T-helper 17 cell (primary cell): ENCODE results near the gene SPATA31C2. TPM values are rescaled to one million over a fixed set of nuclear protein-coding genes. Genes with fewer than 3 reads are reported as not detected.
"Not testable (repeated sequence)": the region's sequence is repeated elsewhere in the genome, so short reads cannot be mapped to it uniquely, and the experiment has no call there.

Experiments used
- ATAC-seq: fragments of 150-1000 bp; cut with Tn5 transposase; 2 replicates; pipeline ENCODE4 v1.10.0; 2021; ENCODE audit warnings: mild to moderate bottlenecking, moderate library complexity
- DNase-seq, 3 donors: peaks; one replicate each; pipeline versions ENCODE4 v3.0.0 to v3.0.0-alpha.2; 2020 to 2021
- H3K9me3 ChIP-seq: one replicate; pipeline ENCODE4 v1.7.0; 2013; ENCODE audit warnings: low read length, mild to moderate bottlenecking; ENCODE audit not compliant: control insufficient read depth, poor library complexity, severe bottlenecking
- H3K27ac Mint-ChIP-seq: one replicate; pipeline ENCODE4 v1.8.0; 2022; ENCODE audit warnings: mild to moderate bottlenecking, moderate library complexity, mixed read lengths
- H3K27me3 Mint-ChIP-seq: one replicate; pipeline ENCODE4 v1.8.0; 2022; ENCODE audit warnings: mixed read lengths
- H3K36me3 Mint-ChIP-seq: one replicate; pipeline ENCODE4 v1.8.0; 2022; ENCODE audit warnings: low read depth, mixed read lengths
- H3K4me1 Mint-ChIP-seq: one replicate; pipeline ENCODE4 v1.8.0; 2022; ENCODE audit warnings: mild to moderate bottlenecking, mixed read lengths
- H3K4me3 Mint-ChIP-seq: one replicate; pipeline ENCODE4 v1.8.0; 2022; ENCODE audit warnings: mild to moderate bottlenecking, moderate library complexity, mixed read lengths
- total RNA-seq, 4 donors: library from RNA in 2 of 4; stranded (reverse) in 2 of 4; gene quantifications; one replicate each; pipeline ENCODE4 v1.2.3 and lab custom pipeline; 2022 to 2026

Gene SPATA31C2
- total RNA-seq, 2 donors from 2014 or later, result not detected

DNA sequence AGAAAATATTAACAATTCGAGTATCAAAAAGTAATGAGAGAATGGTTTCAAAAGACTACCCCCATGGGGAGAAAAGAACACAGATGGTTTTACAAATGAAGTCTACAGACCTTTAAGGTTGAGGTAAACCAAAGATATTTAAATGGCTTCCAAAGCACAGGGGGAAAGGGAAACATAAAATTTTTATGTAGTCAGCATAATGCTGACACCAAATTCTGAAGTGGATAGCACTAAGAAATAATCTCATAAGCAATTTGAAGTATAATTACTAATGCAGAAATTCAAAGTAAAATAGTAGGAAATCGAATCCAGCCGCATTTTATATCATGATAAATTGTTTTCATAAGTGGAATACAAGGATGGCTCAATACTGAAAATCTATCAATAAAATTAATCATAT lies 30.3 kb upstream of the SPATA31C2 start:
- ATAC-seq (no peak), DNase-seq (no peak)
- peaks cover 15% of the 10 kb centered on the region for H3K27me3 Mint-ChIP-seq

DNA sequence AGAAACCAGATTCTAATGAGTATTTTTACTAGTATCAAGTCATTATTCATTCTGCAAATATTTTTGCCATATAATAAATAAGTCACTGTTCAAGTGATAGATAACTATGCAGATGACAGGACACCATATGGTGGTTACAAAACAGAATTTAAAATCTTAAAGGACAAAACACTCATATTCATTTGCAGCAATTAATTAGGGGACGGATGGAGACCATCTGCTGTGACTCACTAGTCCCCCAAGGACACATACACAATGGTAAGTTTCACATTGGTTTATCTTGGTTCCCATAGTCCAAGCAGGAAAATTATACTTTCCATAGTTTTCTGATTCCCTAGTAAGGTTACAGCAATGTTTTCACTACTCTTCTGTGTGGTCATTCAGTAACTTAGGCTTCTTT lies 28.4 kb upstream of the SPATA31C2 start:
- Mint-ChIP-seq H3K36me3 (no peaks in the 10 kb centered on the region), H3K4me3 (no peak overlapping the region), H3K27me3 (peaks cover 16% of the 10 kb centered on the region), H3K4me1 (no peaks in the 10 kb centered on the region), H3K27ac (no peak overlapping the region)
- H3K9me3 ChIP-seq, result no peaks in the 10 kb centered on the region
- no peak for DNase-seq
- no peak for ATAC-seq

More for the DNA sequence above, 30.3 kb upstream of the SPATA31C2 start:
- Mint-ChIP-seq H3K4me3 (no peak overlapping the region), H3K4me1 (no peaks in the 10 kb centered on the region), H3K27ac (no peak overlapping the region), H3K36me3 (no peaks in the 10 kb centered on the region)
- no peaks in the 10 kb centered on the region for H3K9me3 ChIP-seq

DNA sequence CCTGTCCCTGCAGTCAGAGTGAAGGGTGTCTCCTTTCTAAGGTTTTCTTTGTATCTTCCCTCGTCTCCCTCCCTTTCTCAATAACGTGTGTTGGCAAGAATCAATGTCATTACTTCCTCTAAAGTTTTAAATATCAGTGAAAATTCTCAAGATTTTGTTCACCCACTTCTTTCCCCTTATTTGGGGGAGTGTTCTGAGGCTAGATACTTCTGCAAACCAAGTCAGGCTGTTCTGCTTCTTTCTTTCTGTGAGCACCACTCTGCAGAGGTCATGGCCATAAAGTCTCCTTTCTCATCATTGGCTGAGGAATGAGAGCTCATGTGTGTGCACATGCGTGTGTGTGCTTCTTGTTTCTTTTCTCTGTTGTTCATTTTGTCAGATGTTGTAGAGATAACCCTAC lies 26.6 kb upstream of the SPATA31C2 start:
- Mint-ChIP-seq H3K36me3 (peaks cover 5% of the 10 kb centered on the region), H3K4me3 (no peak overlapping the region), H3K4me1 (no peaks in the 10 kb centered on the region), H3K27me3 (peaks cover 34% of the 10 kb centered on the region), H3K27ac (no peak overlapping the region)
- ATAC-seq (no peak), DNase-seq (no peak)
- no peaks in the 10 kb centered on the region for H3K9me3 ChIP-seq

DNA sequence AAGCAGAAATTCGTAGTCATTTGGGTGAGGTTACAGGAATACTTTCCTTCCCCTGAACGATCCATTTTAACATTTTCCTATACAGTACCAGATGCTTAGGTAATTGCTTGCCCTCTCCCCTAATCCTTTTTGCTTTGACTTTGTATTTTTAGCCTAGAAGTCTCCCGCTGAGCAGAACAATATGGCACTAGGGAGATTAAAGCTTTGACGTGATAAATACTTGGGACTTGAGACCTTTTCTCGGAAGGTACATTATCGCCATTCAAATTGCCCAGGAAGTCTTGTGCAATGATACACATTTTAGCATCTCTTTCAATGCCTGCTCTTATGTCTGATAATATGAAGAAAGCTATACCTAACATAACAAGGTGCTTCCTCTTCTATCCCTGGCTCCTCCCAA lies 22.9 kb upstream of the SPATA31C2 start:
- Mint-ChIP-seq H3K27me3 (peaks cover 45% of the 10 kb centered on the region), H3K4me1 (no peaks in the 10 kb centered on the region), H3K27ac (no peak overlapping the region), H3K36me3 (peaks cover 7% of the 10 kb centered on the region), H3K4me3 (no peak overlapping the region)
- H3K9me3 ChIP-seq, result no peaks in the 10 kb centered on the region
- DNase-seq, result no peak
- no peak for ATAC-seq

DNA sequence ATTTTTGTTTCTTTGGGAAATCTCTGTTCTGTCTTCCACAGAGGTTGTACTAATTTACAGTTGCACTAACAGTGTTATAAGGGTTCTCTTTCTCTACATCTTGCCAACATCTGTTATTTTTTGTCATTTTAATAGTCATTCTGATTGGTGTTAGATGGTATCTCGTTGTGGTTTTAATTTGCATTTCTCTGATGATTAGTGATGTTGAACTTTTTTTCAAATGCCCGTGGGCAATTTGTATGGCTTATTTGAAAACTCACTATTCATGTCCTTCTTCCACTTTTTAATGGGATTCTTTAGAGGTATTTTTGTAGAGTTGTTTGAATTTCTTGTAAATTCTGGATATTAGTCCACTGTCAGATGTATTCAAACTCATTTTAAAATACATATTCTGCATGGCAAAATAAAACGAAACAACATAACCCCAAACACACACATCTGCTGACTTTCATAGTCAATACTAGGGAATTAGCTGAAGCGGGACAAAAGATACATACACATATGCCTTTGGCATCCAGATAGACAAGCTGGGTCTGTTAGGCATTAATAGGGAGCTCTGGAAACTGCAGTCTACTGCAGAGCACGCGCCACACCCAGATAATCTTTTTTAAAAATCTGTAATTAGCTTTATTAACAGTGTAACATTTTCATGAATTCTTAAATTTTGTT lies 5.8 kb upstream of the SPATA31C2 start:
- no peak overlapping the region for H3K27ac Mint-ChIP-seq
- no peaks in the 10 kb centered on the region for H3K36me3 Mint-ChIP-seq
- no peak for ATAC-seq
- H3K27me3 Mint-ChIP-seq, result peaks cover 42% of the 10 kb centered on the region
- H3K4me3 Mint-ChIP-seq, result no peak overlapping the region
- no peak for DNase-seq
- peaks cover 3% of the 10 kb centered on the region for H3K4me1 Mint-ChIP-seq
- no peaks in the 10 kb centered on the region for H3K9me3 ChIP-seq

DNA sequence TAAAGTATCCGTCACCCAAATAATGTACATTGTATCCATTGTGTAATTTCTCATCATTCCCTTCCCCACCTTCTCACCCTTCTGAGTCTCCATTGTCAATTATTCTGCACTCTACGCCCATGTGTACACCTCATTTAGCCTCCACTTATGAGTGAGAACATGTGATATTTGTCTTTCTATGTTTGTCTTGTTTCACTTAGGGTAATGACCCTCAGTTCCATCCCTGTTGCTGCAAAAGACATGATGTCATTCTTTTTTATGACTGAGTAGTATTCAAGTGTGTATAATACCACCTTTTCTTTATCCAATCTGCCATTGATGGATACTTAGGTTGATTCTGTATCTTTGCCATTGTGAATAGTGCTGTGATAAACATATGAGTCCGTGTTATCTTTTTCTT lies 4.9 kb upstream of the SPATA31C2 start:
- DNase-seq (no peak), ATAC-seq (no peak)
- Mint-ChIP-seq H3K36me3 (no peaks in the 10 kb centered on the region), H3K27me3 (peaks cover 38% of the 10 kb centered on the region), H3K4me3 (no peak overlapping the region), H3K4me1 (peaks cover 3% of the 10 kb centered on the region), H3K27ac (no peak overlapping the region)
- H3K9me3 ChIP-seq, result no peaks in the 10 kb centered on the region

DNA sequence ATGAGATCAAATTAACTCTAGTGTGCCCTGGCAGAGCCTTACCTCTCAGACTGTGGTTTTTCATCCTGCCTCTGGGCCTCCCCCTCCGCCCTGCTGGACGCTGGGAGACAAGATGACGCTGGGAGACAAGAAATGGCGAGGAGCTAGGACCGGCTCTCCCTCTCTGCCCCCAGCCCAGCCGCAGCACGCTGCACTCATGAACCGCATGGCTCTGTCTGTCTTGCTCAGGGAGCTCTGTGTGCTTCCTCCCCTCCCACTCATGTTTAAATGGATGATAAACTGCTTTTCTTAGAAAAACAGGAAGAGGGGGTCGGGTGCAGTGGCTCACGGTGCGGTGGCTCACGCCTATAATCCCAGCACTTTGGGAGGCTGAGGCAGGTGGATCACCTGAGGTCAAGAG lies 4.7 kb downstream of the SPATA31C2 start:
- not testable (repeated sequence) for ATAC-seq, DNase-seq, H3K9me3 ChIP-seq, H3K36me3 Mint-ChIP-seq, H3K27me3 Mint-ChIP-seq, H3K27ac Mint-ChIP-seq, H3K4me3 Mint-ChIP-seq, H3K4me1 Mint-ChIP-seq

DNA sequence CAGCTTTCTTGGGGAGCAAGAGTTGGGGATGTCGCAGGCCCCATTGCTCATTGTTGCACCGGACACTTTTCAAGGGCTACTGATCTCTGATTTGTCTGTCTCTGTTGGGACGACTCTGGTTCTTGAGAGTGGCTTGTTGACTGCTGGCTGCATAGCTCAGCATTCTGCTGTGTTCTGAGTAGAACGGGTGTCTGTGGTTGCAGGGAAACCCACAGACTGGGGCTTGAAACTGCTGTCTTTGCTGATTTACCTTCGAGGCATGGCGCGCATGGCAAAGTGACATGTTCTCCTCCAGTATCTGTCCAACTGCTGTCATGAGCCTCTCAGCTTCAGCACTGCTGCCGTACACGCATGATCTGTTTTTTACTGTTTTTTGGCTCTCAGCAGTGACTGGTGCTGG lies 8.7 kb downstream of the SPATA31C2 start:
- not testable (repeated sequence) for H3K9me3 ChIP-seq, H3K4me3 Mint-ChIP-seq, ATAC-seq, DNase-seq, H3K4me1 Mint-ChIP-seq, H3K36me3 Mint-ChIP-seq, H3K27ac Mint-ChIP-seq, H3K27me3 Mint-ChIP-seq

DNA sequence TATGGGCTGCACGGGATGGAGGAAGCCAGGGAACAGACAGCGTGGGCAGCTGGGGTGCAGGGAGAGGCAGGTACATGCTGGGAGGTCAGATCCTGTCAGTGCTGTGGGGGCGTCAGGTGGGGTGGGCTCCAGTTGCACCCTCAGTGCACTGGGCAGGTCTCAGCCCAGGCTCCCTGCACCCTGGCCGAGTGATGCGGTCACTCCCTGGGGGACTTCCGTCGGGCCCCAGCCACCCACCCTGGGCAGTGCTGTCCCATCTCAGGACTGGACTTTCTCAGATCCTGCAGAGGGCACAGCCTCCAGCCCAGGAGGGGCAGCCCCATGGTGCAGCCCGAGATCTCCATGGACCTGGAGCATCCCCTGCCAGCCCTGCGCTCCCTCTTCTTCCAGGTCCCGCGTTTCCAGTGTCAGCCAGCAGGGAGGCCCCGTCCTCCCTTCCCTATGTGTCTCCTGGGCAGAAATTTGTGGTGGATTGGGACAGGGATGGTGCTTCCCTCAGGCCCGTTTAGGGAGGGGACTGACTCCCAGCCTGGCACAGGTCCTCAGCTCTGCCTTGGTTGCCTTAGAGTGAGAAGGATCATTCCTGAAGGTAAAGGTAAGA lies 10.5 kb downstream of the SPATA31C2 start:
- not testable (repeated sequence) for H3K4me3 Mint-ChIP-seq, ATAC-seq, H3K27ac Mint-ChIP-seq, DNase-seq, H3K27me3 Mint-ChIP-seq, H3K9me3 ChIP-seq, H3K4me1 Mint-ChIP-seq, H3K36me3 Mint-ChIP-seq

DNA sequence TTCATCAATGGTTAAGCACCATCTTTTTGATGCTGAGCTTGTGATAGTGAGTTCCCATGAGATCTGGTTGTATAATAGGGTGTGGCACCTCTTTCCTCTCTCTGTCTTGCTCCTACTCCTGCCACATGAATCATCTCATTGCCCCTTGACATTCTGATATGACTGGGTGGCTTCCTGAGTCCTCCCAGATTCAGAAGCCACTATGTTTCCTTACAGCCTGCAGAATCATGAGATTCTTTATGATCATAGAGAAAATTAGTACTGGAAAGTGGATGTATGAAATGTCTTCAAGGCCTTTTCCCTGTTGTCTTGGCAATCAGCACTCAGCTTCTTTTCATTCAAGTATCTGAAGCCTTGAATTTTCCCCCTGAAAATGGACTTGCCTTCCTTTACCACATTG lies 14.9 kb downstream of the SPATA31C2 start:
- H3K4me1 Mint-ChIP-seq, H3K27ac Mint-ChIP-seq, H3K9me3 ChIP-seq, DNase-seq, H3K36me3 Mint-ChIP-seq, ATAC-seq, H3K27me3 Mint-ChIP-seq, H3K4me3 Mint-ChIP-seq: not testable (repeated sequence)

DNA sequence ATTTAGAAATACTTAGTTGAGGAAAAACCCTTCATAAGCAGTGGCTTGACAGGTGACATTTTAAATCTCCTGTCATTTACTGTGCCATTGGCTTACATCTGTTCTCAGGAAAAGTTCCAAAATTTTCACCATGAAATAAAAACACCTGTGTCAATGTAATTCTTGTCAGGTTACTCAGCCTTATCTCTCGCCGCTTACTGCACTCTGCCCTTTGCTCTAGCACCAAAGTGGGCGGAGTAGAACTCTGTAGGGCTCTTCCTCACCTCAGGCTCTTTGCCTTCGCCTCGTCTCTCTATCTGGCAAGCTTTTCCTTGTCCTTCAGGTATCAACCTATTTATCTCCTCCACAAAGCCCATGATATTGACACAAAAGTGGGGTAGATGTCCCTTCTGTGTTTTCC lies 20.2 kb downstream of the SPATA31C2 start:
- H3K36me3 Mint-ChIP-seq, H3K27ac Mint-ChIP-seq, DNase-seq, H3K9me3 ChIP-seq, H3K4me1 Mint-ChIP-seq, ATAC-seq, H3K4me3 Mint-ChIP-seq: not testable (repeated sequence)
- peaks cover 17% of the 10 kb centered on the region for H3K27me3 Mint-ChIP-seq

DNA sequence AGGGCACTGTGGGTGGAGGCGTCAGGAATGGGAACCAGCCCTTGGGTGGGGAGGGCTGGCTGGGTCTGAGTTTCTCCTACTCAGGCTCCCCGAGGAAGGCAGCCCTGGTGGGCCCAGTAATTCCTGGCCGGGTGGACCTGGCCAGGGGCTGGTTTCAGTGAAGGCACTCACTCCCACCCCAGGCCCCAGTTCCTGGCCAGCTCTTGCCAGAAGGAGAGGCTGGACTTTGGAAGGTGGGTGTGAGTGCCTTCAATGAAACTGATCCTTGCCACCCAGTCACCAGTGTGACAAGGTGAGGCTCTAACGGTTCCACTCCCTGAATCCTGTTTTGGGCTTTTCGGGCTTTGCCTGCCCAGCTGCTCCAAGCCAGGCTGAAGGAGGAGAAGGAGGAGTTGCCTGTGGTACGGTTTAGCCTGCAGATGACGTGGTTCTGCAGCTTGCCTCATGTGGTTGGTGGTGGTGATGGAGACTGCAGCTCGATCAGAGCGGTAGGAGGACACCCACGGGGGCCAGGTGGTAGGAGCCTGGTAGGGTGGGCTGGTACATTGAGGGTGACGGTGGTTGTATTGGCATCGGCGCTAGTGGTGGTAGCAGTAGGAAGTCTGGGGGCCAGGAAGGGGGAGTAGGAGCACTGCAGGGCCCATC lies 23.2 kb downstream of the SPATA31C2 start:
- H3K4me1 Mint-ChIP-seq, H3K4me3 Mint-ChIP-seq, ATAC-seq, H3K36me3 Mint-ChIP-seq, DNase-seq, H3K9me3 ChIP-seq, H3K27ac Mint-ChIP-seq: not testable (repeated sequence)
- peaks cover 19% of the 10 kb centered on the region for H3K27me3 Mint-ChIP-seq

DNA sequence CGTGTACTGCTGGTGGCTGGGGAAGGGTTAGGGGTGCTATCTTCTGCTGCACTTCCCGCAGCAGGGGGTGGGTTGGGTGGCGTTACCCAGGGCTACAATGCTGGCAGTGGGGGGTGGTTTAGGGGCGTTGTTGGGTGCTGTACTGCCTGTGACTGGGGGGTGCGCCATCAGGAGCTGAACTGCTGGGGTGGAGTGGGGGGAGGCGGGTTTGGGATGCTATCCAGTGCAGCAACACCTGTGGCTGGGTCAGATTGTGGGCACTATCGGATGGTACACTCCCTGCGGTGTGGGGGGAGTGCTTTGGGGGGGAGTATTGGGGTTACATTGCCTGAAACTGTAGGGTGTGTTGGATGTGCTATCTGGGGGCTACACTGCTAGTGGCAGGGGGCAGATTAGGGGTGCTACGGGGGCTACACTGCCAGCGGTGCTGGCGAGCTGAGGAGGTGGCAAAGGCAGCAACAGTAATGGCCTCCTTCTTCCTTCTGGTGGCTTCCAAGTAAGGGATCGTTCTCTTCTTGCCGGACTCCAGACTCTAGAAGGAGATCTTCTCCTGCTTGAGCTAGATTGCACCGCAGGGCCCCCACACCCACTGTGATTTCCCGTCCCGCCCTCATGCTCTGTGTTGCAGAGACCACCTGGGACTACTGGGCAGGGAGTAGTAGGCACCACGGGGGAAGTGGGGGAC lies 23.9 kb downstream of the SPATA31C2 start:
- not testable (repeated sequence) for H3K36me3 Mint-ChIP-seq, H3K9me3 ChIP-seq, DNase-seq, H3K4me3 Mint-ChIP-seq, H3K4me1 Mint-ChIP-seq, H3K27ac Mint-ChIP-seq, ATAC-seq
- peaks cover 19% of the 10 kb centered on the region for H3K27me3 Mint-ChIP-seq
